Stimulated activated CD8-positive, alpha-beta memory T cell treated with anti-CD3 and anti-CD28 coated beads, Interleukin-12 subunit alpha, Interleukin-12 subunit beta, amount 100 ng/mL, for 4 hours (primary cell): ENCODE data around the gene TRPM1.

Experiments used
- DNase-seq: peaks from one replicate; pipeline ENCODE4 v3.0.0-alpha.2; 2020; ENCODE audit warnings: low read depth

The TRPM1 gene

GRCh38 chr15:31049111-31049510 lies 52.4 kb downstream of the TRPM1 start:
- no peak for DNase-seq

DNA sequence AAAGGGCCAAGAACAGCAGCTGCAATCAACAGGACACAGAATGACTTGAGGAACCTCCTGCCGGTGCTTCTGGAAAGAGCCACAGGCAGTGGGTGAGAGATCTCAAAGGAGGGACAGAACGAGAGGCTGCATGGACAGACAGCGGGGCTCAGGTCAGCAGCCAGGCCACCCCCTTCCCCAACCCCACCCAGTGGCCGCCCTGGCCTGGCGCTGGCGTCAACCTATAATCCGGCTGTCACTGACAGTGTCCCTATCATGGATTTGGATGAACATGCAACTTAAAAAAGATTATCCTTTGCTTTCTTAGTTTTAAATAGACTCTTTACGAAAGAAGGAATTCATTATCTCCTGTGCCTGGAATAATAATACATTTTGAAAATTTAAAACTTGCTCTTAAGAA lies 54.1 kb downstream of the TRPM1 start:
- DNase-seq: no peak

DNA sequence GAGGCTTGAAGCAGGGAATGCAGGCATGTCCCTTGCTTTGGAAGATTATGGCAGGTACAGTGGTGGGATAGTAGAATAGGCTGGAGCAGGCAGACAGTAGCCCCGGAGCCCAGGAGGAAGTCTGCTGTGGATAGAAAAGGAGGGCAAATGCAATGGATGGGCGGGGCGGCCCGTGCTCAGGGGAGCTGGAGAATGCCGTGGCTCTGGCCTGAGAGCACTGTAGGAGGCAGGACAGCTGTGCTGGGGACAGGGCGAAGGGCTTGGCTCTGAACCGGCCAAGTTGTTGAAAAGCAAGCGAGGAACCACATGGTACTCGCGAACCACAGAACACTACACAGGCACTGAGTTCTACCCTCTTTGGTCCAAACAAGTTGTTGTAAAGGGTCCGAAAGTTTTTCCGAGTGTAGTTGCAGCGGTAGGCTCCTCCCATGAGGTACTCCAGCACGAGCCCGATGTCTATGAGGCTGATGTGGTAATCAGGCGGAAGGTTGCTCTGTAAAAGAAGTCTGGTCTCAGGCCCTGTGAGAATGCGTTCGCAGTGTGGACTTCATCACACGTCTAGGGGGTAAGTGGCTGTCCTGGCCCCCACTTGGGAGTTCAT lies 54.7 kb downstream of the TRPM1 start:
- DNase-seq: no peak

GRCh38 chr15:31045606-31046005 lies 55.9 kb downstream of the TRPM1 start:
- no peak for DNase-seq

DNA sequence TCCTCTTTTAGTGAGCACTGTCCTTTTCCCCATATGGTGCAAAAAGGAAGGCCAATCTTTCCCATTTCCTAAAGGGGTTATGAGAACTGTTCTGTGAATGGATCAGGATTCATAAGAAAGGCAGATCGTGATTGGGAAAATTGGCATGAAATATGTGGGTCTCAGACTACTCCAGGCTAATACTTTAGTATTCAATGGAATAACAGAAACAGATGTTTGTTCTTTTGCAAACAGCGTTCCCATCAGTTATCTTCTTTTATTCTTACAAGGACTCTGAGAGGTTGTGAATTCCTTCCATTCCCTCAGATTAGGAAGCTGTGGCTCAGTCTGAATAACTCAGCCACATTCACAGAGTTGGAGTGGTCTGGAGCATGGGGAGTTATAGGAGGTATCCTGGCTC lies 58.8 kb downstream of the TRPM1 start:
- DNase-seq: no peak

GRCh38 chr15:31041610-31042009 lies 59.9 kb downstream of the TRPM1 start:
- DNase-seq: no peak

GRCh38 chr15:31040611-31041010 lies 60.9 kb downstream of the TRPM1 start:
- DNase-seq: no peak

GRCh38 chr15:31039961-31040360 lies 61.6 kb downstream of the TRPM1 start:
- DNase-seq: no peak

DNA sequence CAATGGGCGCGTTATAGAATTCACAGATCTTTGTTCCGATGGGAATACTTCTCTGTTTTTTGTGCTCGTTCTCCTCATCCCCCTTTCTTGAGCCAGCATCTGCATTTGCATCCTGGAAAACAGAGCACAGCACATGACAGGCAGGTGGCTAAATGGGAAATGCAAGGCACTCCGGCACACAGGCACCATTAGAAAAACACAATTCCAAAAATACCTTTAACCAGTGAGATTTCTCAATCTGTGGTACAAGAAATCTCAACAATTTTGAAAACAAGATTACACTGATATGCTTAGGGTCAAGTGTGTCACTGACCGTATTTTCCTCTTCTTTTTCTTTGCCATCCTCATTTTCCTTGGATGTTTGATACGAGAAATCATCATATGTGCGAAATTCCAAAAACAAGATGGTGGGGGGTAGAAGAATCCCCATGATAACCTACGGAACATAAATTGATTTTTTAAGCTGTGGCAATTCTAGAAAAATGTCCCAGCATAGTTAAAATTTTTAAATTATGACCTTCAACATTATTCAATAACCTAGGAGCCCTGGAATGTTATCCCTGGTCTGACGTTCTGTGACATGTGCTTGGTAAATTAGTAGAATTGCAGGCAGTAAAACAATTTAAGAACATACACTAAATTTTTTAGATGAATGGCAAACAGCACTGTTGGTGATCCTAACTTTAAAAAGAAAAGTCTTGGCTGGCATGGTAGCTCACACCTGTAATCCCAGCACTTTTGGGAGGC lies 63.6 kb downstream of the TRPM1 start:
- no peak for DNase-seq

GRCh38 chr15:31036783-31037182 lies 64.7 kb downstream of the TRPM1 start:
- DNase-seq: no peak

GRCh38 chr15:31035610-31036009 lies 65.9 kb downstream of the TRPM1 start:
- no peak for DNase-seq

DNA sequence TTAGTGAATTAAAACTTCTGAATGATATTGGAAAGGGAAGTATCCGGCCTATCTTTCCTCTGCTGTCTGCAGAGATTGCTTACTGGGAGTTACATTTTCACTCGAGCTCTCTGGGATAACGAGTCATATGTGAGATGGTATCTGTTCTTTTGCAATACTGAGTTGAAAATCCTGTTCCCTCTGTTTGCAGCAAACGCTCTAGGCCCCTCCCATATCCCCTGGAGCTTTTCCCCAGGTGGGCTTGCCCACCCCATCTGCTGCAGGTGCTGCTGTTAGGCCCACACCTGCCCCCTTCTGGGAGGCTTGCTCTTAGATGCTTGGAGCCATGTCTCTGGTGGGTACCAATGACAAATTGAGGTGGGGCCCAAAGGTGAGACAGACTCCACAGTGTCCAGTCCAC lies 67.4 kb downstream of the TRPM1 start:
- DNase-seq: no peak

- DNase-seq: no peak
These were observed 68.6 kb downstream of the TRPM1 start for GRCh38 chr15:31032961-31033371.

- DNase-seq: no peak
These were observed 70.0 kb downstream of the TRPM1 start for GRCh38 chr15:31031471-31032067.

DNA sequence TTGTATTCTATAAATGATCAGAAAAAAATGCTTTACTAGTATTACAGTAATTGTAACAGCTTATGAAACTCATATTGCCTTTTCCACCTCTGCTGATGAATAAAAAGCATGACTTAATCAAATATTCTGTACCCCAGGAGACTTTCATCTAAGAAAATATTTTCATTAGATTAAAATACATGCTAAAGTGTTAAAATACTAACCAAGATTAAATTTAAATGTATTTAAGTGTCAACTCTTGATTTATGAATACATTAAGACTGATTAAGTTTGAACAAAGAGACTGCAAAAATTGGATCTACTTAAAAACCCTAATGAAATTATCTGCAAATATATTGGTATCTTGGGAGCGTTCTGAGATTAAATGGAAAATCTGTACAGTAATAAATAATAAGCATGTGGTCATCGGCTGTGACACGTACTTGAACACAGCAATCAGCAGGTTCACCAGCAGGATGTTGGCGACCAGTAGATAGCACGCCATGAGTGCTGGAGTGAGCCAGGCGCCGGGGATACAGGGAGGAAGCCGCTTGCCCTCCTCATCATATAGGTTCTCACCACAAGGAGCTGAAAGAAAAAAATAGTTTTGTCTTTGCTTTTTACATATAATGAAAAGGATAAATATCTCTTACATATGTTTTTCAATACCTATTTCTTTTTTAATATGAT lies 73.5 kb downstream of the TRPM1 start:
- DNase-seq: no peak

GRCh38 chr15:31025996-31026395 lies 75.5 kb downstream of the TRPM1 start:
- no peak for DNase-seq

GRCh38 chr15:31024979-31025378 lies 76.5 kb downstream of the TRPM1 start:
- DNase-seq: no peak

DNA sequence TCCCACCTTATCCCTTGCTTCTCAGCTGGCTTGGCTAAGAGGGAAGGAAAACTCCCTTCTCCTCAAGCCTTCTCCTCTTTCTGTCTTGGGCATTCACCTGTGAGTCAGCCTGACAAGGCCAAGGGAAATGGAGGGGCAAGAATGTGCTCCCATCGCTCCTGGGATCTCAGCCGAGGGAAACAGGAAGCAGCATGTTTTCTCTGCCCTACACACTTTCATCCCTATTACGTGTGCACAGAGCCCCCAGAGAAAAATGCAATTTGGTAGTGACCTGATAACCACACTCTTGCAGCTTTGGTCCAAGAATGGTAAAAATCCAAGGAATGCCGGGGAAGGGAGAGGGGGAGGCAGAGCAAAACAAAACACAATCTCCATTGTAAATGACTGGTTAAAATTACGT lies 77.2 kb downstream of the TRPM1 start:
- DNase-seq: no peak

DNA sequence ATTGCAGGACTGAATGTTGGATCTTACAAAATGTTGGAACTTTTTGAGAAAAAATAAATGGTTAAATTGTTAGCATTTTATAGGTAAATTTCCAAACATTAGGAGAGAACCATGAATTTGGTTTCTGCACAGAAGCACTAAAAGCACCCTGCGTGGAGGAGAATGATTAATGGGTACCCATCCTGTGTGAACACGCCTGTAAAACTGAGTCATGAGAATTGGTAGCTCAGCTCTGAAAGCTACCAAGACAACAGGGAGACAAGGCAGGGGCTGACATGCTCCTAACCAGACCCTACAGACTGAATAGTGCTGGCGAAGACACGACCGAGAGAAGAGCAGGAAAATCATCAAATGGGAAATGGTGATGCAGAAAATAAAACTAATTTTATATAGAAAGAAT lies 77.7 kb downstream of the TRPM1 start:
- no peak for DNase-seq

DNA sequence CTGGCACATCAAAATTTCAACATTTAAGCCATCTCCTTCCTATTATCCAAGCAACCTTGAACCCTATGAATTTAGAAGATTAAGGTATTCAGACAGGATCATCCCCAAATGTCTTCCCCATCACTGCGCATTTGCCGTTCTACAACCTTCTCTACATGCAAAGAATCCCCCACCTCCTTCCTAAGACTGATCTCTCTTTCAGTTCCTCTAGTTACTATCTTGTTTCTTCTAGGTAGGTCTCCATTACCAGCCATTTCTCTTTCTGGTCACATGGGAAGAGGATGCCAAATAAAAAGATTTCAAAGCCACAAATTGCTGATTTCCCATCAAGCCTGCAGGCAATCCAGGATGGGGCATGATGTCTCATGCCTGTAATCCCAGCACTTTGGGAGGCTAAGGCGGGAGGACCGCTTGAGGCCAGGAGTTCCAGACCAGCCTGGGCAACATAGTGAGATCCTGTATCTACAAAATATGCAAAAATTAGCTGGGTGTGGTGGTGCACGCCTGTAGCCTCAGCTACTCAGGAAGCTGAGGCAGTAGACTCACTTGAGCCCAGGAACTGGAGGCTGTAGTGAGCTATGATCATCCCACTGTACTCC lies 80.4 kb downstream of the TRPM1 start:
- no peak for DNase-seq

GRCh38 chr15:31020542-31020941 lies 81.0 kb downstream of the TRPM1 start:
- no peak for DNase-seq

- DNase-seq: no peak
These were observed 81.5 kb downstream of the TRPM1 start for GRCh38 chr15:31019986-31020385.

GRCh38 chr15:31017311-31017710 lies 84.2 kb downstream of the TRPM1 start:
- no peak for DNase-seq
